ENCODE results near the gene LIF. TPM values are rescaled to one million over a fixed set of nuclear protein-coding genes. Genes with fewer than 3 reads are reported as not detected.
A peak's percentile ranks its signal among the peaks of the same experiment; 100 is the strongest.
"Not testable (repeated sequence)": the region's sequence is repeated elsewhere in the genome, so short reads cannot be mapped to it uniquely, and the experiment has no call there.

Gene LIF
- total RNA-seq, 1 donor from 2014 or later, result 0.16 TPM

DNA sequence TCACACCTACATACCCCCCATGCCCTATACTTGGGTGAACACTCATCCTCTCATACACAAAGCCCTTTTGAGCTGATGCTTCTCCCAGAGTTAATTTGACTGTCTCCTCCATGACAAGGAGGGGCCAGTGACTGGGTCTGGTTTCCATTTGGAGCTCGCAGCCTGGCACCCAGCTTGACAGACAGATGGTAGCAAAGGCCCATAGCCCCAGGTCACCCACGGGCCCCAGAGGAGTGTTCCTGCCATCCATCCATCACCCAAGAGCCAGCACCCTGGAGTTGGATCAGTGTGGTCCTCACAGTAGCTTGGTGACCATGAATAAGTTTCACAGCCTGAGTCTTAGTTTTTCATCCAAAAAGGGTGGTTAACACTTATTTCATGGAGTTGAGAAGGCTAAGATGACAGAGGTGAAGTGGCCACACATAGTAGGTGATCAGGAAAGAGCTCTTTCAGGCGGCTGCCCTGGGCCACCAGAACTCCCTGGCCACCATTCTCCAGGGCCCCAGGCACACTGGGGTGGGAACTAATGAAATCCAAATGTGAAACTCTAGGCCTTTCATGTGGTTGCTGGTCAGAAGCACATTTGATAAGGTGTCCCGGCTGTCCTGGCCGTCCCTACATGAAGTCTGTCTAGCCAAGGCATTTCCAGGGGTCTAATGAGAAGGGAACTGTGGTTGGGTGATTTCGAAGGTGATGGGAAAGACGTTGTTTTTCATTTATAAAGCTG, 42.4 kb downstream of the LIF start:
- H3K27me3 ChIP-seq (ENCODE audit: low read depth), result peaks cover 94% of the 10 kb centered on the region
- intact Hi-C loops (cut with micrococcal nuclease), result no loop called here
- H3K9me3 ChIP-seq (replicated peaks), result no peaks in the 10 kb centered on the region
- TF ChIP-seq, protein P1, sequence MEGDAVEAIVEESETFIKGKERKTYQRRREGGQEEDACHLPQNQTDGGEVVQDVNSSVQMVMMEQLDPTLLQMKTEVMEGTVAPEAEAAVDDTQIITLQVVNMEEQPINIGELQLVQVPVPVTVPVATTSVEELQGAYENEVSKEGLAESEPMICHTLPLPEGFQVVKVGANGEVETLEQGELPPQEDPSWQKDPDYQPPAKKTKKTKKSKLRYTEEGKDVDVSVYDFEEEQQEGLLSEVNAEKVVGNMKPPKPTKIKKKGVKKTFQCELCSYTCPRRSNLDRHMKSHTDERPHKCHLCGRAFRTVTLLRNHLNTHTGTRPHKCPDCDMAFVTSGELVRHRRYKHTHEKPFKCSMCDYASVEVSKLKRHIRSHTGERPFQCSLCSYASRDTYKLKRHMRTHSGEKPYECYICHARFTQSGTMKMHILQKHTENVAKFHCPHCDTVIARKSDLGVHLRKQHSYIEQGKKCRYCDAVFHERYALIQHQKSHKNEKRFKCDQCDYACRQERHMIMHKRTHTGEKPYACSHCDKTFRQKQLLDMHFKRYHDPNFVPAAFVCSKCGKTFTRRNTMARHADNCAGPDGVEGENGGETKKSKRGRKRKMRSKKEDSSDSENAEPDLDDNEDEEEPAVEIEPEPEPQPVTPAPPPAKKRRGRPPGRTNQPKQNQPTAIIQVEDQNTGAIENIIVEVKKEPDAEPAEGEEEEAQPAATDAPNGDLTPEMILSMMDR (IDR thresholded peaks at IDR 0.05; ENCODE audit: borderline replicate concordance), result no peak
- no peaks in the 10 kb centered on the region for H3K36me3 ChIP-seq
- H3K27ac ChIP-seq (replicated peaks), result peak overlapping the region; percentile 80
- peaks cover 31% of the 10 kb centered on the region for H3K4me1 ChIP-seq
- DNase-seq, result no peak
- no peak overlapping the region for H3K4me3 ChIP-seq

- intact Hi-C loops (cut with micrococcal nuclease), result no loop called here
- peak overlapping the region; percentile 58 for H3K27ac ChIP-seq (replicated peaks)
- peaks cover 100% of the 10 kb centered on the region for H3K27me3 ChIP-seq (ENCODE audit: low read depth)
- no peaks in the 10 kb centered on the region for H3K36me3 ChIP-seq
- H3K9me3 ChIP-seq (replicated peaks), result no peaks in the 10 kb centered on the region
- no peak overlapping the region for H3K4me3 ChIP-seq
- TF ChIP-seq, protein P1 (IDR thresholded peaks at IDR 0.05; ENCODE audit: borderline replicate concordance), result no peak
- peaks cover 21% of the 10 kb centered on the region for H3K4me1 ChIP-seq
- no peak for DNase-seq
Measured at GRCh38 chr22:30202531-30203006, 44.0 kb downstream of the LIF start.

DNA sequence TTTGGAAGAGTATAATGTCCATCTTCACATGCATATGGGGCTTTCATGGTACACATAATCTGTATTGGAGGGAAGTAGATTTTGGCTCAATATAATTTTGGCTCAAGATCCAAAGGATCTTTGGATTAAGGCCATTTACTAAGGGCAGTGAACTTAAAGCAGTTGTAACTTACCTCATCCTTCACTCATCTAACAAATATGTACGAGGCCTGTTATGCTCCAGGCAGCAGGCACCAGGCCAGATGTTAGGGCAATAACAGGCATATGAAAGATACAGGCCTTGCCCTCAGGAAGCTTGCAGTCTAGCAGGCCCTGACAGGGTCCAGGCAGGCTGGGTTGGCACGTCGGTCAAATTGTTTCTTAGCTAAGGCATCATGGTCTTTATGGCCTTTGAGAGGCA, 44.6 kb downstream of the LIF start:
- H3K4me3 ChIP-seq, result no peak overlapping the region
- no peaks in the 10 kb centered on the region for H3K36me3 ChIP-seq
- TF ChIP-seq, protein P1 (IDR thresholded peaks at IDR 0.05; ENCODE audit: borderline replicate concordance), result no peak
- DNase-seq, result no peak
- H3K27ac ChIP-seq (replicated peaks), result peak overlapping the region; percentile 58
- peaks cover 94% of the 10 kb centered on the region for H3K27me3 ChIP-seq (ENCODE audit: low read depth)
- intact Hi-C loops (cut with micrococcal nuclease), result no loop called here
- no peaks in the 10 kb centered on the region for H3K9me3 ChIP-seq (replicated peaks)
- peaks cover 26% of the 10 kb centered on the region for H3K4me1 ChIP-seq

- peaks cover 30% of the 10 kb centered on the region for H3K4me1 ChIP-seq
- H3K36me3 ChIP-seq; H3K4me3 ChIP-seq; intact Hi-C loops (cut with micrococcal nuclease); H3K9me3 ChIP-seq (replicated peaks); DNase-seq; H3K27ac ChIP-seq (replicated peaks): not testable (repeated sequence)
- H3K27me3 ChIP-seq (ENCODE audit: low read depth), result peaks cover 83% of the 10 kb centered on the region
Measured at GRCh38 chr22:30200905-30201304, 45.7 kb downstream of the LIF start.

DNA sequence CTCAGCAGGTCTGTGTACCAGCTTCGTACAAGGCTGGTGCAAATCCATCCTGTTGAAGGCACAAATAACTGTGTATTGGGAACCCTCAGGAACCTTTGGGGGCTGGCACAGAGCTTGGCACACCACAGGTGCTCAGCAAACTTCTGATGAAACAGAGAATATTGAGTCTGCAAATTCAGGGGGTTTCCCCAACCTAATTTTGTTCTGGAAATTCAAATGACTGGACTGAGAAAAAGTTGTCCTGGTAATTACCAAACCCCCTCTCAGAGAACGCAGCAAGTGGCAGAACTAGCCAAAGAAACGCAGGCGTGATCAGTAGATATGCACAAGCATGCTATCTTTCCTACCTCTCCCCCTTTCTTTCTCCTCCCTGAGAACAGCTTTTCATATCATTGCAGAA, 47.6 kb downstream of the LIF start:
- intact Hi-C loops (cut with micrococcal nuclease), result no loop called here
- TF ChIP-seq, protein P1 (IDR thresholded peaks at IDR 0.05; ENCODE audit: borderline replicate concordance), result no peak
- no peaks in the 10 kb centered on the region for H3K36me3 ChIP-seq
- no peaks in the 10 kb centered on the region for H3K9me3 ChIP-seq (replicated peaks)
- H3K27me3 ChIP-seq (ENCODE audit: low read depth), result peaks cover 78% of the 10 kb centered on the region
- no peak overlapping the region for H3K27ac ChIP-seq (replicated peaks)
- no peak for DNase-seq
- H3K4me3 ChIP-seq, result no peak overlapping the region
- H3K4me1 ChIP-seq, result peaks cover 24% of the 10 kb centered on the region

DNA sequence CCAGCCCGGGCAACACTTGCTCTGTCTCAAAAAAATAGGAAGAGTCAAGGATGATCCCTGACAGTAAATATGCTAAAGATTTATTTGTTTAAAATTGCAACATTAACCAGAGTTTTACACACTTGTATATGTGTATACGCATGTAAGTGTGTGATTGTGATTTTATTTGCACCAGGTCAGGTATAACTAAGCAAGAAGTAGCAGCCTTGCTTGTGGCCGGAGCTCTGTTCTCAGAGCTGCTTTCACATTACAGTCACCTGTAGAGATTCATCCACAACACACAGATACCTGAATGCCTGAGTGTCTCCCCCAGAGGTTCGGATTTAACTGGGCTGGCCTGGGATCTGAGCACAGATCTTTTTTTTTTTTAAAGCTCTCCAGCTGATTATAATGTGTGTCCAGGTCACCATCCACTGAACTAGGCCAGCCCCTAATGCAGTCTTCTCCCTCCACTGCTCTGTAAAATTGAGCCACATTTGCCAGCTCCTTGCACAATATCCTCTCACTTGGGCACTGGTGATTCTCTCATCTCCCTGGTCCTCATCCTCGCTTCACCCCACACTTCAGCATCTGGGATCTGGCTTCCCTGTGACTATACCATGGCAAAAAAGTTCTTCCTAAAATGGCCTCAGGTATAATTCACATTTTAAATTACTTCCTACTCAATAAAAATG, 48.3 kb downstream of the LIF start:
- Histone ChIP-seq H3K4me1 (peaks cover 24% of the 10 kb centered on the region), H3K9me3 (replicated peaks) (no peaks in the 10 kb centered on the region), H3K36me3 (no peaks in the 10 kb centered on the region), H3K27ac (replicated peaks) (no peak overlapping the region), H3K4me3 (no peak overlapping the region), H3K27me3 (ENCODE audit: low read depth) (peaks cover 78% of the 10 kb centered on the region)
- intact Hi-C loops (cut with micrococcal nuclease), result no loop called here
- no peak for DNase-seq
- TF ChIP-seq, protein P1 (IDR thresholded peaks at IDR 0.05; ENCODE audit: borderline replicate concordance), result no peak
